Left kidney (tissue), 2 donors: ENCODE results near the gene ODAD4. TPM values are rescaled to one million over a fixed set of nuclear protein-coding genes. Genes with fewer than 3 reads are reported as not detected.
A peak's percentile ranks its signal among the peaks of the same experiment; 100 is the strongest.

Source experiments
- DNase-seq: peaks from one replicate; pipeline ENCODE4 v3.0.0-alpha.2; 2013
- polyA plus RNA-seq: library from polyadenylated mRNA; unstranded; fragments of 120-200 nt; gene quantifications from one replicate; pipeline ENCODE4 v1.2.1, GENCODE V29; 2013; ENCODE audit not compliant: insufficient read length

ODAD4 gene
- polyA plus RNA-seq, 1 donor: 8.7 TPM

GRCh38 chr17:41942626-41943373 lies 12.4 kb downstream of the ODAD4 start:
- DNase-seq: no peak

- no peak for DNase-seq
These were observed 13.1 kb downstream of the ODAD4 start for GRCh38 chr17:41943492-41943891.

DNA sequence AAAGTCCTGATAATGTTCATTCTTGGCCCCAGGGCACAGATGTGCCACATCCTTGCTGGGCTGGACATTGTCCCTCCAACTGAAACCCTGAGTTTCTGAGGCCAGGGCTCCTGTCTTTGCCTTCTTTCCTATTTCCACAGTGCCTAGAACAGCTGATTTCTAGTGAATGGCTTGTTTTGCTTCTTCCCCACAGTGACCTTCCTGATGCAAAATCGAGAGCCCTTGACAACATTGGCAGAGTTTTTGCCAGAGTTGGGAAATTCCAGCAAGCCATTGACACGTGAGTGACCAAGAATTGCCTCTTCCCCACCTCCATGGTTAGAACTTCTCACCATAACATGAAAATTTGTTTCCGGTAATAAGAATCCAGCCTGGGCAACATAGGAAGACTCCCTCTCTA lies 14.5 kb downstream of the ODAD4 start:
- no peak for DNase-seq

GRCh38 chr17:41948762-41949460 lies 18.5 kb downstream of the ODAD4 start:
- DNase-seq: no peak

GRCh38 chr17:41956522-41956921 lies 26.1 kb downstream of the ODAD4 start:
- DNase-seq: no peak

GRCh38 chr17:41957031-41957868 lies 26.8 kb downstream of the ODAD4 start:
- DNase-seq: no peak

DNA sequence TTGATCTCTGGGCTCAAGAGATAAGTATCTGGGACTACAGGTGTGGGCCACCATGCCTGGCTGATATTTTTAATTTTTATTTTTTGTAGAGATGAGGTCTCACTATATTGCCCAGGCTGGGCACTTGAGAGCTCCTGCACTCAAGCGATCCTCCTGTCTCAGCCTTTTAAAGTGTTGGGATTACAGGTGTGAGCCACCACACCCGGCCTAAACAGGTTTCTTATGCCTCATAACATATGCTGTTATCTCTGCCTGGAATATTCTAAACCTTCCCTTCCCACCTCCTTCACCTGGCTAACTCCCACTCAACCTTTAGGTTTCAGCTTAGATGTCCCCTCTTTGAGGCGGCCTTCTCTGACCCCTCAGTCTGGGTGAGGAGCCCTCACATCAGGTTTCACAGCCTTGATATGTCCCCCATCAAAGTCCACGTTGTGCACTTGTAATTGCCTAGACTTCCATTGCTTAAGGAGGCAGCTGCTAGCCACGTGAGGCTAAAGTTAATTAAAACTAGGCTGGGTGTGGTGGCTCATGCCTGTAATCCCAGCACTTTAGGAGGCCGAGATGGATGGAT lies 27.5 kb downstream of the ODAD4 start:
- no peak for DNase-seq

- no peak for DNase-seq
These were observed 28.6 kb downstream of the ODAD4 start for GRCh38 chr17:41959030-41959335.

GRCh38 chr17:41959336-41960095 lies 29.1 kb downstream of the ODAD4 start:
- no peak for DNase-seq

GRCh38 chr17:41962111-41962510 lies 31.7 kb downstream of the ODAD4 start:
- DNase-seq: no peak

DNA sequence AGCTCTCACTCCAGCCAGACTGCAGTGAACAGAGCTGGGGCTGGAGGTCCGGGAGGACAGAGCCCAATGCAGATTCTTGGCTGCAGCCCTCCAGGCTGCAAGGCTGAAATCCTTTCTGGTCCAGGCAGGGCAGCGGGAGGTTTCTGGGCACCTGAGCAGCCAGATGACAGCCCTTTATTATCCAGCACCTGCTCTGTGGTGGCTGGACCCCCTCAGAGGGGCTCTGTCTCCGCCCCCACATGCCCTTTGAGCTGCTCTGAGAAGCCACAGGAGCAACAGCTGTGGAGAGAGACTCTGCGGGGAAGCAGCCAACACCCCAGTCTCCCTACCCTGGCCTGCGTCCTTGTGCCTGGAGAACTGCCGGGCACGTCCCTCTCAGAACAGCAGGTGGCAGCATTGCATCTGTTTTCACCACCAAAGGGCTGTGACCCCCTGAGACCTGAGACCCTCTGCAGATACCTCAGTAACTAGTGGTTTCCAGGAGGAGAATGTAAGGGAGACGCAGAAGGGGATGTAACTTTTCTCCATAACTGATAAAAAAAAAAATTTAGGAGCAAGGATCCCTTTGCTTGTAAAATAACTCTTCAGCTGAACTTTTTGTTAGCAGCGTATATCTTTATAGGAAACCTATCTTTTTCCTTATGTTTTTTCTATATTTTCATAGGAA lies 32.5 kb downstream of the ODAD4 start:
- DNase-seq: peak; percentile 66

GRCh38 chr17:41965694-41966462 lies 35.5 kb downstream of the ODAD4 start:
- DNase-seq: no peak

DNA sequence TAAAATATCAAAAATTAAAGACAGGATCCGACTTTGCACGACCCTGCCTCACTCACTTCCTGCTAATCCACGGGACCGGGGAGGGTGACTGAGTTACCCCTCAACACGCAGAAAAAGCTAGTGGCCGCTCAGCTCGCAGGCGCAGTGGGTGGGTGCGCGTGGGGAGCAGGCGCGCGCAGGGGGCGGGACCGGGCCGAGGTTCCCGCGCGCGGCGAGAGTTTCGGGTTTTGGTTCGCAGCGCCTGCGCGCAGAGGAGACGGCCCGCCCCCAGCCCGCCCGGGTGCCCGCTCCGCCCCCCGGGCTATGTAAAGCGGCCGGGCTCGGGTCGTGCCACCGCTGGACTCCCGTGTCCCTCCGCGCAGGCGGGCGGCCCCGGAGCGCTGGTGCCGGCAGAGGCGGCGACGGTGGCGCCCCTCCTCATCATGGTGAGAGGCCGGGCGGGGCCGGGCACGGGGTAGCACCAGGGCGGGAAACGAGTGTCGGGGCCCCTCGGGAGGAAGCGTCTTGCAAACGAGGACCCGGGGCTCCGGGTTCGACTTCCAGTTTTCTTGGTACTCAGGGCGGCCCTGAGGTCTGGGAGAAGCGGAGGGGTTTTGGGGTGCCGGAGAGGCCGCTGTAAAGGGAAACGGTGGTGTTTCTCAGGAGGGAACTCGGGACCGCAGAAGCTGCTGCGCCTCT lies 36.2 kb downstream of the ODAD4 start, which contains the start of gene CNP:
Gene CNP (plus strand): TSS at position 333 of the 678 bp plus-strand sequence. CDS start 90 bp downstream, at position 423.
- DNase-seq: peak; percentile 90

DNA sequence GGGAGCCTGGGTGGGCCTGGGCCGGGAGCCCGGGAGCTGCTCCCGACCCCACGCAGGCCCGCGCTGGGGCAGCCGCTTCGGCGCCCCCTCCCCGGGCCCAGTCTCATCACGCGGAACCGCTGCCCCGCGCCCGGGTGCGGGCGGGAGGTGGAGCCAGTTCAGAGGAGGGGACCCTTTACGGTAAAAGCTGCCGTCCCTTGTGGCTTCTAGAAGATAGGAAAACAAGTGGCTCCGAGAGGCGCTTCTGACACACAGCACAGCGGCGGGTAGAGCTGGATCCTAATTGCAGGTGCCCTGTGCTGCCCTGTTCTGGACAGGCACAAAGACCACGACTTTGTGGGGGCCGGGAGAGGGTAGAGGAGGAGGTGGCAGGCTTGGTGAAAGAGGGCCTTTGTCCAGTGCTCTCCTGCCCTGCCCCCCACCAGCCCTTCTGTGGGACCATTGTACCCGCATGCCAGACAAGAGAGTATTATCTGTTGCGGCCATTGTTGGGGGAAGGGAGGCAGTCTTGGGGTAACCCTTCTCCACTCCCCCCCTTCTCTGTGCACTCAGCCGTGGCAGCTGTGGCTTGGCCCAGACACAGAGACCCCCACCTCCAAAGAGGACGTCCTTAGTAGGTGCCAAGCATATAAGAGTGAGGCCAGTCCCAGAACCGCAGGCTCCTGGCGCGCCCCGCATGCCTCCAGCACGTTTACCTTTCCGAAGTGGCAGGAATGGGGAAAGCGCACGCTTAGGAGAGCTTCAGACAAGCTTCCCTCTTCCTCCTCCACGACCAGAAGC lies 36.9 kb downstream of the ODAD4 start:
- DNase-seq: no peak

DNA sequence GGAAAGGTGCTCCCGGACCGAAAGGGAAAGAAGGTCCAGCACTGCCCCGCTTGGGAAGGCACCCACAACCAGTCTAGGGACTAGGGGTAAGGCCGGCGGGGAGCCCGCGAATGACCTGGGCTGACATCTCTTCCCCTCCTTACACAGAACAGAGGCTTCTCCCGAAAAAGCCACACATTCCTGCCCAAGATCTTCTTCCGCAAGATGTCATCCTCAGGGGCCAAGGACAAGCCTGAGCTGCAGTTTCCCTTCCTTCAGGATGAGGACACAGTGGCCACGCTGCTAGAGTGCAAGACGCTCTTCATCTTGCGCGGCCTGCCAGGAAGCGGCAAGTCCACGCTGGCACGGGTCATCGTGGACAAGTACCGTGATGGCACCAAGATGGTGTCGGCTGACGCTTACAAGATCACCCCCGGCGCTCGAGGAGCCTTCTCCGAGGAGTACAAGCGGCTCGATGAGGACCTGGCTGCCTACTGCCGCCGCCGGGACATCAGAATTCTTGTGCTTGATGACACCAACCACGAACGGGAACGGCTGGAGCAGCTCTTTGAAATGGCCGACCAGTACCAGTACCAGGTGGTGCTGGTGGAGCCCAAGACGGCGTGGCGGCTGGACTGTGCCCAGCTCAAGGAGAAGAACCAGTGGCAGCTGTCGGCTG lies 37.6 kb downstream of the ODAD4 start:
- no peak for DNase-seq

DNA sequence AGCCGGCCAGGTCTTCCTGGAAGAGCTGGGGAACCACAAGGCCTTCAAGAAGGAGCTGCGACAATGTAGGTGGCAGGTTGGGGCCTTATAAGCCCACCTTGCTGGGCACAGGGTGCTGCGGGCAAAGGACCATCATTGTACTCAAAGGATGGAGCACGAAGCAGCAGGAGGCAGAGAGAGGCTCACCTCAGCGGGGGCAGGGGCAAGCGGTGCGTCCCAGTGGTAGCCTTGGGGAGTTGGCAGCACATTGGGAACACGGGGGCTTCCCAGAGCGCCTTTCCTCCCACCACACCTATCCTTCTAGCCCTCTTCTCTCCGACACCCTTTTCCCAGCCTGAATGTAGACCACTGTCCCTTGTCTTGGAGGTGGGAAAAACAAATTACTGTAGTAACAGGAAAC lies 38.3 kb downstream of the ODAD4 start:
- DNase-seq: no peak

GRCh38 chr17:41970901-41971331 lies 40.5 kb downstream of the ODAD4 start:
- no peak for DNase-seq
